HEK293 (cell line): ENCODE measurements around the gene HGFAC.

Experiments
- CTCF ChIA-PET: fragments of 350-600 bp; formaldehyde crosslinking; extraction: SDS; loops from one replicate; lab custom pipeline; 2021; ENCODE audit warnings: antibody characterized with exemption; lab: Yijun Ruan, JAX
- POLR2A ChIA-PET: fragments of 300-600 bp; formaldehyde crosslinking; extraction: SDS; loops from one replicate; lab custom pipeline; 2020; ENCODE audit warnings: antibody characterized with exemption, inconsistent platforms; lab: Yijun Ruan, JAX
- H3K27ac ChIP-seq: fragments of 200-500 bp; sonication (Bioruptor generic); 2 replicates; pipeline ENCODE4 v1.5.1; 2014; ENCODE audit warnings: low read depth, low read length, control low read depth, inconsistent platforms; ENCODE audit errors: extremely low read depth
- H3K36me3 ChIP-seq, 2 experiments: fragments of 200-500 bp in 1 of 2; sonication (Bioruptor generic) in 1 of 2; 1 replicate in 1 of 2; 2 replicates in 1 of 2; pipeline ENCODE4 v1.5.1; 2014 to 2017; ENCODE audit warnings: inconsistent platforms in 2 of 2, low read length in 2 of 2; ENCODE audit not compliant: control insufficient read depth in 2 of 2, insufficient read depth in 1 of 2
- H3K4me1 ChIP-seq: fragments of 200-500 bp; sonication (Bioruptor generic); 2 replicates; pipeline ENCODE4 v1.5.1; 2014; ENCODE audit warnings: mild to moderate bottlenecking, low read length, inconsistent platforms; ENCODE audit not compliant: control insufficient read depth, insufficient read depth
- H3K4me3 ChIP-seq: 2 replicates; pipeline ENCODE4 v1.5.1; 2011; ENCODE audit warnings: low read depth, mild to moderate bottlenecking, control low read depth, low read length, moderate library complexity
- H3K9me3 ChIP-seq: fragments of 200-500 bp; sonication (Bioruptor generic); 2 replicates; pipeline ENCODE4 v1.5.1; 2014; ENCODE audit warnings: low read depth, low read length, inconsistent platforms; ENCODE audit not compliant: control insufficient read depth, insufficient read depth
- EGR2 ChIP-seq: fragments of 450-650 bp; formaldehyde crosslinking; IDR thresholded peaks from 2 replicates; pipeline ENCODE4 v1.5.1; 2016; ENCODE audit warnings: low read depth, missing biosample characterization, missing genetic modification characterization
- GLIS1 ChIP-seq: fragments of 450-650 bp; formaldehyde crosslinking; IDR thresholded peaks from 2 replicates; pipeline ENCODE4 v1.5.1; 2016; ENCODE audit warnings: missing biosample characterization, missing genetic modification characterization
- MEIS1 ChIP-seq: sonication (generic); formaldehyde crosslinking; IDR thresholded peaks from 2 replicates; pipeline ENCODE4 v1.8.1; 2022; ENCODE audit warnings: missing genetic modification reagents, mild to moderate bottlenecking, borderline replicate concordance
- SCRT2 ChIP-seq: fragments of 450-650 bp; formaldehyde crosslinking; IDR thresholded peaks from 2 replicates; pipeline ENCODE4 v1.5.1; 2016; ENCODE audit warnings: missing biosample characterization, missing genetic modification characterization
- SP7 ChIP-seq: fragments of 450-650 bp; formaldehyde crosslinking; IDR thresholded peaks from 2 replicates; pipeline ENCODE4 v1.5.1; 2016; ENCODE audit warnings: missing biosample characterization, missing genetic modification characterization
- ZBTB17 ChIP-seq: fragments of 450-650 bp; formaldehyde crosslinking; IDR thresholded peaks from 2 replicates; pipeline ENCODE4 v1.5.1; 2016; ENCODE audit warnings: missing biosample characterization, missing genetic modification characterization
- ZBTB8A ChIP-seq: fragments of 450-650 bp; formaldehyde crosslinking; IDR thresholded peaks from 2 replicates; pipeline ENCODE4 v1.5.1; 2016; ENCODE audit warnings: missing biosample characterization, missing genetic modification characterization
- ZFHX2 ChIP-seq: fragments of 450-650 bp; formaldehyde crosslinking; conservative IDR thresholded peaks from 2 replicates; pipeline ENCODE4 v1.5.1; 2016; ENCODE audit warnings: missing biosample characterization, missing genetic modification characterization
- ZIC2 ChIP-seq: fragments of 450-650 bp; formaldehyde crosslinking; IDR thresholded peaks from 2 replicates; pipeline ENCODE4 v1.5.1; 2016; ENCODE audit warnings: missing biosample characterization, missing genetic modification characterization
- ZNF10 ChIP-seq: fragments of 450-650 bp; formaldehyde crosslinking; IDR thresholded peaks from 2 replicates; pipeline ENCODE4 v1.5.1; 2017; ENCODE audit warnings: missing biosample characterization, missing genetic modification characterization
- ZNF140 ChIP-seq: fragments of 450-650 bp; formaldehyde crosslinking; IDR thresholded peaks from 2 replicates; pipeline ENCODE4 v1.5.1; 2016; ENCODE audit warnings: missing biosample characterization, missing genetic modification characterization
- ZNF184 ChIP-seq: fragments of 450-650 bp; IDR thresholded peaks from 2 replicates; pipeline ENCODE4 v1.5.1; 2018; ENCODE audit warnings: missing biosample characterization, mild to moderate bottlenecking, missing genetic modification characterization
- ZNF341 ChIP-seq: fragments of 450-650 bp; formaldehyde crosslinking; IDR thresholded peaks from 2 replicates; pipeline ENCODE4; 2016; ENCODE audit warnings: low read depth, missing biosample characterization, missing genetic modification characterization
- ZNF433 ChIP-seq: fragments of 450-650 bp; formaldehyde crosslinking; IDR thresholded peaks from 2 replicates; pipeline ENCODE4 v1.5.1; 2016; ENCODE audit warnings: missing biosample characterization, missing genetic modification characterization, low read depth
- ZNF513 ChIP-seq: fragments of 450-650 bp; IDR thresholded peaks from 2 replicates; pipeline ENCODE4 v1.5.1; 2018; ENCODE audit warnings: missing biosample characterization, missing genetic modification characterization
- ZNF548 ChIP-seq: fragments of 450-650 bp; formaldehyde crosslinking; IDR thresholded peaks from 2 replicates; pipeline ENCODE4 v1.5.1; 2016; ENCODE audit warnings: missing biosample characterization, missing genetic modification characterization
- ZNF660 ChIP-seq: fragments of 450-650 bp; IDR thresholded peaks from 2 replicates; pipeline ENCODE4 v1.5.1; 2018; ENCODE audit warnings: missing biosample characterization, mild to moderate bottlenecking, missing genetic modification characterization
- ZNF777 ChIP-seq: fragments of 450-650 bp; formaldehyde crosslinking; IDR thresholded peaks from 2 replicates; pipeline ENCODE4 v1.5.1; 2017; ENCODE audit warnings: missing biosample characterization, missing genetic modification characterization, borderline replicate concordance
- ZNF843 ChIP-seq: fragments of 450-650 bp; formaldehyde crosslinking; IDR thresholded peaks from 2 replicates; pipeline ENCODE4 v1.5.1; 2016; ENCODE audit warnings: missing biosample characterization, missing genetic modification characterization
- TF ChIP-seq, protein P1 (sequence below): fragments of 450-650 bp; formaldehyde crosslinking; IDR thresholded peaks from 2 replicates; pipeline ENCODE4 v1.5.1; 2016; ENCODE audit warnings: missing biosample characterization, missing genetic modification characterization
- TF ChIP-seq, protein P2 (sequence below): fragments of 450-650 bp; formaldehyde crosslinking; IDR thresholded peaks from 2 replicates; pipeline ENCODE4 v1.5.1; 2016; ENCODE audit warnings: missing biosample characterization, missing genetic modification characterization
- TF ChIP-seq, protein P3 (sequence below): fragments of 450-650 bp; formaldehyde crosslinking; IDR thresholded peaks from 2 replicates; pipeline ENCODE4; 2016; ENCODE audit warnings: missing biosample characterization, missing genetic modification characterization
- TF ChIP-seq, protein P4 (sequence below): sonication (generic); formaldehyde crosslinking; IDR thresholded peaks from 2 replicates; pipeline ENCODE4 v1.8.1; 2022; ENCODE audit warnings: mild to moderate bottlenecking, moderate library complexity, missing genetic modification reagents

HGFAC gene

GRCh38 chr4:3420956-3421355, 20.8 kb upstream of the HGFAC start:
- no peaks in the 10 kb centered on the region for H3K4me1 ChIP-seq
- H3K4me3 ChIP-seq: no peak overlapping the region
- ChIA-PET CTCF (interaction anchor here (0.9 kb wide), 1 partner anchor 41 kb away, joined by 5 read pairs; no protein-coding TSS in a partner anchor), POLR2A (no interaction called here)
- H3K9me3 ChIP-seq: no peaks in the 10 kb centered on the region
- no peak overlapping the region for H3K27ac ChIP-seq
- H3K36me3 ChIP-seq: peaks cover 0 to 18% of the 10 kb centered on the region in 2 experiments; a peak in 1 of 3 replicates
- peak; percentile 55 for TF ChIP-seq EGR2 (tag by site-specific recombination)
- TF ChIP-seq ZFHX2 (tag by site-specific recombination): peak; percentile 50
- no peak for TF ChIP-seq SCRT2 (tag by site-specific recombination)

GRCh38 chr4:3421470-3421869, 20.3 kb upstream of the HGFAC start:
- H3K27ac ChIP-seq: no peak overlapping the region
- H3K4me3 ChIP-seq: no peak overlapping the region
- CTCF ChIA-PET: interaction anchor here (0.9 kb wide), 1 partner anchor 41 kb away, joined by 5 read pairs; no protein-coding TSS in a partner anchor
- no peaks in the 10 kb centered on the region for H3K4me1 ChIP-seq
- H3K36me3 ChIP-seq: peaks cover 0 to 17% of the 10 kb centered on the region in 2 experiments; a peak in 1 of 3 replicates
- TF ChIP-seq ZIC2 (tag by site-specific recombination) (no peak), ZNF513 (tag by site-specific recombination) (no peak), MEIS1 (CRISPR knock-in tag) (no peak), ZNF777 (tag by site-specific recombination) (no peak), GLIS1 (tag by site-specific recombination) (no peak)
- POLR2A ChIA-PET: no interaction called here
- no peaks in the 10 kb centered on the region for H3K9me3 ChIP-seq

DNA sequence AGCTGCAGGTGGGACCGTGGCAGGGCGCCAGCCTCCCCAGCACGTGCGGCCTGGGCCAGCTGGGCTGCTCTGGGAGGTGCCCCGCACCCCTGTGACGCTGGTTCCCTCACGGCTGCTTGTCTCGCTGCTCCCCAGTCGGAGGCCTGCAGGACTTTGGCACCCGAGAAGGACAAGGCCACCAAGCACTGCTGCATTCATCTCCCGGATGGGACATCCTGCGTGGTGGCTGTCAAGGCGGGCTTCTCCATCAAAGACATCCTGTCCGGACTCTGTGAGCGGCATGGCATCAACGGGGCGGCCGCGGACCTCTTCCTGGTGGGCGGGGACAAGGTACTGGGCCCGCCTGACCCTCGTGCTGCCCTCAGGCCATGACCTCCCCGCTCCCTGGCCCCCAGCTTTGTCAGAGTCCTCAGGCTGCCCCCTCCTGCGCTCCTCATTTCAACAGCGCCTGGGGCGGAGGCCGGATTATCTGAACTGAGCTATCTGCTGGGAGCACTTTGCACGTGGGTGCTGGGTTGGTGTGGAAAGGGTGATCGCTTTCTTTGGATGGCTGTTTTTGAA, 19.4 kb upstream of the HGFAC start:
- Histone ChIP-seq H3K27ac (no peak overlapping the region), H3K9me3 (no peaks in the 10 kb centered on the region), H3K4me3 (no peak overlapping the region), H3K36me3 (peaks cover 0 to 9% of the 10 kb centered on the region in 2 experiments; a peak in 1 of 3 replicates), H3K4me1 (no peaks in the 10 kb centered on the region)
- POLR2A ChIA-PET: no interaction called here
- CTCF ChIA-PET: interaction anchor here (0.8 kb wide), 1 partner anchor 53 kb away, joined by 3 read pairs; no protein-coding TSS in a partner anchor
- no peak for TF ChIP-seq ZNF548 (tag by site-specific recombination)
- TF ChIP-seq, protein P1, sequence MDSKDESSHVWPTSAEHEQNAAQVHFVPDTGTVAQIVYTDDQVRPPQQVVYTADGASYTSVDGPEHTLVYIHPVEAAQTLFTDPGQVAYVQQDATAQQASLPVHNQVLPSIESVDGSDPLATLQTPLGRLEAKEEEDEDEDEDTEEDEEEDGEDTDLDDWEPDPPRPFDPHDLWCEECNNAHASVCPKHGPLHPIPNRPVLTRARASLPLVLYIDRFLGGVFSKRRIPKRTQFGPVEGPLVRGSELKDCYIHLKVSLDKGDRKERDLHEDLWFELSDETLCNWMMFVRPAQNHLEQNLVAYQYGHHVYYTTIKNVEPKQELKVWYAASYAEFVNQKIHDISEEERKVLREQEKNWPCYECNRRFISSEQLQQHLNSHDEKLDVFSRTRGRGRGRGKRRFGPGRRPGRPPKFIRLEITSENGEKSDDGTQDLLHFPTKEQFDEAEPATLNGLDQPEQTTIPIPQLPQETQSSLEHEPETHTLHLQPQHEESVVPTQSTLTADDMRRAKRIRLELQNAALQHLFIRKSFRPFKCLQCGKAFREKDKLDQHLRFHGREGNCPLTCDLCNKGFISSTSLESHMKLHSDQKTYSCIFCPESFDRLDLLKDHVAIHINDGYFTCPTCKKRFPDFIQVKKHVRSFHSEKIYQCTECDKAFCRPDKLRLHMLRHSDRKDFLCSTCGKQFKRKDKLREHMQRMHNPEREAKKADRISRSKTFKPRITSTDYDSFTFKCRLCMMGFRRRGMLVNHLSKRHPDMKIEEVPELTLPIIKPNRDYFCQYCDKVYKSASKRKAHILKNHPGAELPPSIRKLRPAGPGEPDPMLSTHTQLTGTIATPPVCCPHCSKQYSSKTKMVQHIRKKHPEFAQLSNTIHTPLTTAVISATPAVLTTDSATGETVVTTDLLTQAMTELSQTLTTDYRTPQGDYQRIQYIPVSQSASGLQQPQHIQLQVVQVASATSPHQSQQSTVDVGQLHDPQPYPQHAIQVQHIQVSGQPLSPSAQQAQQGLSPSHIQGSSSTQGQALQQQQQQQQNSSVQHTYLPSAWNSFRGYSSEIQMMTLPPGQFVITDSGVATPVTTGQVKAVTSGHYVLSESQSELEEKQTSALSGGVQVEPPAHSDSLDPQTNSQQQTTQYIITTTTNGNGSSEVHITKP (tag by site-specific recombination): no peak
- TF ChIP-seq ZNF843 (tag by site-specific recombination): no peak
- TF ChIP-seq ZNF184 (tag by site-specific recombination): no peak
- TF ChIP-seq, protein P2, sequence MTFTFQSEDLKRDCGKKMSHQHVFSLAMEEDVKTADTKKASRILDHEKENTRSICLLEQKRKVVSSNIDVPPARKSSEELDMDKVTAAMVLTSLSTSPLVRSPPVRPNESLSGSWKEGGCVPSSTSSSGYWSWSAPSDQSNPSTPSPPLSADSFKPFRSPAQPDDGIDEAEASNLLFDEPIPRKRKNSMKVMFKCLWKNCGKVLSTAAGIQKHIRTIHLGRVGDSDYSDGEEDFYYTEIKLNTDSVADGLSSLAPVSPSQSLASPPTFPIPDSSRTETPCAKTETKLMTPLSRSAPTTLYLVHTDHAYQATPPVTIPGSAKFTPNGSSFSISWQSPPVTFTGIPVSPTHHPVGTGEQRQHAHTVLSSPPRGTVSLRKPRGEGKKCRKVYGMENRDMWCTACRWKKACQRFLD (tag by site-specific recombination): no peak
- no peak for TF ChIP-seq ZNF140 (tag by site-specific recombination)
- no peak for TF ChIP-seq ZBTB17 (tag by site-specific recombination)
- TF ChIP-seq, protein P3, sequence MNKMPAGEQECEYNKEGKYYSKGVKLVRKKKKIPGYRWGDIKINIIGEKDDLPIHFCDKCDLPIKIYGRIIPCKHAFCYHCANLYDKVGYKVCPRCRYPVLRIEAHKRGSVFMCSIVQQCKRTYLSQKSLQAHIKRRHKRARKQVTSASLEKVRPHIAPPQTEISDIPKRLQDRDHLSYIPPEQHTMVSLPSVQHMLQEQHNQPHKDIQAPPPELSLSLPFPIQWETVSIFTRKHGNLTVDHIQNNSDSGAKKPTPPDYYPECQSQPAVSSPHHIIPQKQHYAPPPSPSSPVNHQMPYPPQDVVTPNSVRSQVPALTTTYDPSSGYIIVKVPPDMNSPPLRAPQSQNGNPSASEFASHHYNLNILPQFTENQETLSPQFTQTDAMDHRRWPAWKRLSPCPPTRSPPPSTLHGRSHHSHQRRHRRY (tag by site-specific recombination): no peak
- no peak for TF ChIP-seq ZNF660 (tag by site-specific recombination)
- TF ChIP-seq ZNF341 (tag by site-specific recombination): no peak
- no peak for TF ChIP-seq ZBTB8A (tag by site-specific recombination)
- no peak for TF ChIP-seq SP7 (tag by site-specific recombination)
- TF ChIP-seq, protein P4, sequence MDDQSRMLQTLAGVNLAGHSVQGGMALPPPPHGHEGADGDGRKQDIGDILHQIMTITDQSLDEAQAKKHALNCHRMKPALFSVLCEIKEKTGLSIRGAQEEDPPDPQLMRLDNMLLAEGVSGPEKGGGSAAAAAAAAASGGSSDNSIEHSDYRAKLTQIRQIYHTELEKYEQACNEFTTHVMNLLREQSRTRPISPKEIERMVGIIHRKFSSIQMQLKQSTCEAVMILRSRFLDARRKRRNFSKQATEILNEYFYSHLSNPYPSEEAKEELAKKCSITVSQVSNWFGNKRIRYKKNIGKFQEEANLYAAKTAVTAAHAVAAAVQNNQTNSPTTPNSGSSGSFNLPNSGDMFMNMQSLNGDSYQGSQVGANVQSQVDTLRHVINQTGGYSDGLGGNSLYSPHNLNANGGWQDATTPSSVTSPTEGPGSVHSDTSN (CRISPR knock-in tag): no peak
- TF ChIP-seq ZNF10: no peak
- no peak for TF ChIP-seq ZNF433 (tag by site-specific recombination)
